HepG2 (cell line): Measurements from ENCODE around the gene UBE2B. TPM values are rescaled to one million over a fixed set of nuclear protein-coding genes. Genes with fewer than 3 reads are reported as not detected.

Source experiments
- ATM ChIP-seq: fragments of 450-650 bp; IDR thresholded peaks from 2 replicates; pipeline ENCODE4 v1.7.1; 2017; ENCODE audit warnings: mild to moderate bottlenecking, borderline replicate concordance
- CEBPB ChIP-seq: IDR thresholded peaks from 2 replicates; pipeline ENCODE4 v1.6.1; 2011; ENCODE audit warnings: low read depth, low read length, improper control_type of control experiment, borderline replicate concordance
- DRAP1 ChIP-seq: IDR thresholded peaks from 2 replicates; pipeline ENCODE4 v1.6.1; 2016; ENCODE audit warnings: missing genetic modification reagents, missing compliant biosample characterization
- GATAD1 ChIP-seq: IDR thresholded peaks from 2 replicates; pipeline ENCODE4 v1.6.1; 2016; ENCODE audit warnings: missing genetic modification reagents, missing compliant biosample characterization
- NFKBIZ ChIP-seq: IDR thresholded peaks from 2 replicates; pipeline ENCODE4 v1.6.1; 2018; ENCODE audit warnings: missing genetic modification reagents, missing compliant biosample characterization
- NRL ChIP-seq: sonication (generic); formaldehyde crosslinking; IDR thresholded peaks from 2 replicates; pipeline ENCODE4 v1.5.0; 2020; ENCODE audit warnings: missing genetic modification reagents, mild to moderate bottlenecking, moderate library complexity, borderline replicate concordance
- TCF7L2 ChIP-seq: IDR thresholded peaks from 2 replicates; pipeline ENCODE4 v1.6.1; 2011; ENCODE audit warnings: mild to moderate bottlenecking, low read depth, low read length, moderate library complexity
- ZNF142 ChIP-seq: sonication (generic); formaldehyde crosslinking; IDR thresholded peaks from 2 replicates; pipeline ENCODE4 v1.4.0; 2020; ENCODE audit warnings: missing genetic modification reagents
- ZNF354B ChIP-seq: sonication (generic); formaldehyde crosslinking; IDR thresholded peaks from 2 replicates; pipeline ENCODE4 v1.8.0; 2022; ENCODE audit warnings: mild to moderate bottlenecking, missing genetic modification reagents
- ZNF652 ChIP-seq: IDR thresholded peaks from 2 replicates; pipeline ENCODE4 v1.6.1; 2016; ENCODE audit warnings: low read depth, borderline replicate concordance
- ZNF724P ChIP-seq: sonication (generic); formaldehyde crosslinking; IDR thresholded peaks from 2 replicates; pipeline ENCODE4 v1.8.0; 2022; ENCODE audit warnings: missing genetic modification reagents, borderline replicate concordance
- ZNF841 ChIP-seq: sonication (generic); formaldehyde crosslinking; IDR thresholded peaks from 2 replicates; pipeline ENCODE4 v1.8.1; 2023; ENCODE audit warnings: missing genetic modification reagents, borderline replicate concordance
- ZNF850 ChIP-seq: sonication (generic); formaldehyde crosslinking; conservative IDR thresholded peaks from 2 replicates; pipeline ENCODE4 v1.9.0; 2021; ENCODE audit warnings: mild to moderate bottlenecking, missing genetic modification reagents
- ZSCAN21 ChIP-seq: sonication (generic); formaldehyde crosslinking; IDR thresholded peaks from 2 replicates; pipeline ENCODE4 v1.8.0; 2022; ENCODE audit warnings: mild to moderate bottlenecking, missing genetic modification reagents, moderate library complexity, borderline replicate concordance
- polyA plus RNA-seq, 8 experiments: library from polyadenylated mRNA; depleted of rRNA in 3 of 8; stranded (reverse) in 7 of 8; unstranded in 1 of 8; fragments of >200 nt; fragmentation: Illumina TruSeq in 4 of 8; extraction: Trizol in 4 of 8; gene quantifications; 2 replicates each; pipeline versions ENCODE4 v1.2.1 to v1.2.3, GENCODE V29; 2011 to 2016; ENCODE audit warnings: low read depth in 4 of 8, missing spikeins in 1 of 8, mixed read lengths in 1 of 8; ENCODE audit not compliant: insufficient read depth in 1 of 8
- total RNA-seq, 5 experiments: library from RNA; depleted of rRNA; stranded (reverse); fragments of >200 nt; fragmentation: Illumina TruSeq; extraction: Trizol; gene quantifications; 2 replicates each; pipeline ENCODE4 v1.2.3, GENCODE V29; 2016; ENCODE audit warnings: low read depth in 1 of 5
- TF ChIP-seq, protein P1 (sequence below): sonication (generic); formaldehyde crosslinking; IDR thresholded peaks from 2 replicates; pipeline ENCODE4 v1.4.0; 2020; ENCODE audit warnings: missing genetic modification reagents
- TF ChIP-seq, protein P2 (sequence below): sonication (generic); formaldehyde crosslinking; IDR thresholded peaks from 2 replicates; pipeline ENCODE4 v1.5.0; 2020; ENCODE audit warnings: missing genetic modification reagents
- TF ChIP-seq, protein P3 (sequence below), 2 experiments: sonication (generic) in 1 of 2; formaldehyde crosslinking in 1 of 2; IDR thresholded peaks; 2 replicates each; pipeline versions ENCODE4 v1.5.1 to v1.6.1; 2011 to 2020; ENCODE audit warnings: borderline replicate concordance in 1 of 2, low read depth in 1 of 2, low read length in 1 of 2, mild to moderate bottlenecking in 1 of 2, missing genetic modification reagents in 1 of 2, moderate library complexity in 1 of 2

The UBE2B gene
- total and polyA plus RNA-seq, 2 of the 13 experiments (the other 11 are each of a cell fraction or from before 2014, with no cell fraction given): 25.2 to 56.0 TPM

GRCh38 chr5:134411546-134412266, 40.3 kb downstream of the UBE2B start, which contains the start of gene CDKN2AIPNL (continued):
- TF ChIP-seq ZNF354B (no peak), DRAP1 (CRISPR knock-in tag) (peak; percentile 82), ZNF652 (CRISPR knock-in tag) (no peak), GATAD1 (CRISPR knock-in tag) (peak; percentile 97), NRL (peak; percentile 97), ZNF850 (CRISPR knock-in tag) (no peak), ZSCAN21 (peak; percentile 97), ZNF142 (no peak; the same call in 1 of the 2 replicates), NFKBIZ (0 out of 2 replicates have a peak, but pooled peaks have one; percentile 51), ZNF841 (CRISPR knock-in tag) (peak; percentile 67; the same call in 1 of the 2 replicates), TCF7L2 (no peak), CEBPB (no peak), ZNF724P (CRISPR knock-in tag) (peak; percentile 94), ATM (no peak)
- TF ChIP-seq, protein P1, sequence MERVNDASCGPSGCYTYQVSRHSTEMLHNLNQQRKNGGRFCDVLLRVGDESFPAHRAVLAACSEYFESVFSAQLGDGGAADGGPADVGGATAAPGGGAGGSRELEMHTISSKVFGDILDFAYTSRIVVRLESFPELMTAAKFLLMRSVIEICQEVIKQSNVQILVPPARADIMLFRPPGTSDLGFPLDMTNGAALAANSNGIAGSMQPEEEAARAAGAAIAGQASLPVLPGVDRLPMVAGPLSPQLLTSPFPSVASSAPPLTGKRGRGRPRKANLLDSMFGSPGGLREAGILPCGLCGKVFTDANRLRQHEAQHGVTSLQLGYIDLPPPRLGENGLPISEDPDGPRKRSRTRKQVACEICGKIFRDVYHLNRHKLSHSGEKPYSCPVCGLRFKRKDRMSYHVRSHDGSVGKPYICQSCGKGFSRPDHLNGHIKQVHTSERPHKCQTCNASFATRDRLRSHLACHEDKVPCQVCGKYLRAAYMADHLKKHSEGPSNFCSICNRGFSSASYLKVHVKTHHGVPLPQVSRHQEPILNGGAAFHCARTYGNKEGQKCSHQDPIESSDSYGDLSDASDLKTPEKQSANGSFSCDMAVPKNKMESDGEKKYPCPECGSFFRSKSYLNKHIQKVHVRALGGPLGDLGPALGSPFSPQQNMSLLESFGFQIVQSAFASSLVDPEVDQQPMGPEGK (CRISPR knock-in tag): peak; percentile 84
- TF ChIP-seq, protein P2, sequence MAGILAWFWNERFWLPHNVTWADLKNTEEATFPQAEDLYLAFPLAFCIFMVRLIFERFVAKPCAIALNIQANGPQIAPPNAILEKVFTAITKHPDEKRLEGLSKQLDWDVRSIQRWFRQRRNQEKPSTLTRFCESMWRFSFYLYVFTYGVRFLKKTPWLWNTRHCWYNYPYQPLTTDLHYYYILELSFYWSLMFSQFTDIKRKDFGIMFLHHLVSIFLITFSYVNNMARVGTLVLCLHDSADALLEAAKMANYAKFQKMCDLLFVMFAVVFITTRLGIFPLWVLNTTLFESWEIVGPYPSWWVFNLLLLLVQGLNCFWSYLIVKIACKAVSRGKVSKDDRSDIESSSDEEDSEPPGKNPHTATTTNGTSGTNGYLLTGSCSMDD (CRISPR knock-in tag): no peak
- TF ChIP-seq, protein P3, sequence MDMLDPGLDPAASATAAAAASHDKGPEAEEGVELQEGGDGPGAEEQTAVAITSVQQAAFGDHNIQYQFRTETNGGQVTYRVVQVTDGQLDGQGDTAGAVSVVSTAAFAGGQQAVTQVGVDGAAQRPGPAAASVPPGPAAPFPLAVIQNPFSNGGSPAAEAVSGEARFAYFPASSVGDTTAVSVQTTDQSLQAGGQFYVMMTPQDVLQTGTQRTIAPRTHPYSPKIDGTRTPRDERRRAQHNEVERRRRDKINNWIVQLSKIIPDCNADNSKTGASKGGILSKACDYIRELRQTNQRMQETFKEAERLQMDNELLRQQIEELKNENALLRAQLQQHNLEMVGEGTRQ (IDR thresholded peaks at IDR 0.05; ENCODE audit: low read depth, low read length): no peak
- TF ChIP-seq, protein P3 (CRISPR knock-in tag; IDR thresholded peaks at IDR 0.05; ENCODE audit: borderline replicate concordance): 0 out of 2 replicates have a peak, but pooled peaks have one; percentile 52
